Aorta (tissue), 5 donors: Measurements from ENCODE around the gene HSPB9. TPM values are rescaled to one million over a fixed set of nuclear protein-coding genes. Genes with fewer than 3 reads are reported as not detected.

Experiments
- ATAC-seq: fragments of 200-7000 bp; cut with Tn5 transposase; one replicate; pipeline ENCODE4 v1.9.1; 2022; ENCODE audit warnings: moderate library complexity; ENCODE audit not compliant: low FRiP score
- DNase-seq, 2 donors: peaks; one replicate each; pipeline ENCODE4 v3.0.0-alpha.2; 2020
- H3K27ac ChIP-seq, 2 donors: one replicate each; pipeline ENCODE4 v1.5.1; 2013; ENCODE audit warnings: low read length in 2 of 2, mild to moderate bottlenecking in 2 of 2, moderate library complexity in 2 of 2, control low read depth in 1 of 2, inconsistent platforms in 1 of 2, low read depth in 1 of 2
- H3K27me3 ChIP-seq, 2 donors: one replicate each; pipeline ENCODE4 v1.6.1; 2013; ENCODE audit warnings: control low read depth in 1 of 2, low read length in 1 of 2, mild to moderate bottlenecking in 1 of 2, moderate library complexity in 1 of 2; ENCODE audit not compliant: insufficient read depth in 2 of 2, control insufficient read depth in 1 of 2
- H3K36me3 ChIP-seq, 2 donors: one replicate each; pipeline ENCODE4 v1.6.1; 2013; ENCODE audit warnings: control low read depth in 1 of 2, low read length in 1 of 2, mild to moderate bottlenecking in 1 of 2; ENCODE audit not compliant: insufficient read depth in 2 of 2, control insufficient read depth in 1 of 2
- H3K4me1 ChIP-seq, 2 donors: one replicate each; pipeline ENCODE4 v1.6.1; 2013; ENCODE audit warnings: low read length in 2 of 2, control low read depth in 1 of 2, mild to moderate bottlenecking in 1 of 2, moderate library complexity in 1 of 2; ENCODE audit not compliant: insufficient read depth in 2 of 2, control insufficient read depth in 1 of 2
- H3K4me3 ChIP-seq, 2 donors: one replicate each; pipeline ENCODE4 v1.5.1; 2013; ENCODE audit warnings: low read length in 2 of 2, control low read depth in 1 of 2, mild to moderate bottlenecking in 1 of 2
- H3K9me3 ChIP-seq: one replicate; pipeline ENCODE4 v1.6.1; 2013; ENCODE audit warnings: mild to moderate bottlenecking, low read length; ENCODE audit not compliant: control insufficient read depth
- WGBS, 2 donors: extraction: QIAGEN DNeasy Blood & Tissue Kit; methylation state at CpG; one replicate each; pipeline ENCODE4 v1.1.7; 2013; 5-methylcytosine and 5-hydroxymethylcytosine counted together
- intact Hi-C, 2 donors: fragments of 100-400 bp; cut with DNase I; formaldehyde crosslinking; loops; one replicate each; pipeline versions ENCODE4 v1.14.2 to v1.15.0; 2022
- polyA plus RNA-seq, 2 donors: library from polyadenylated mRNA; stranded (reverse); fragments of 200-250 nt; gene quantifications; one replicate each; pipeline ENCODE4 v1.2.3, GENCODE V29; 2013
- total RNA-seq, 2 donors: library from RNA; stranded (reverse); fragmentation: NEBNext Ultra II Directional; extraction: Animal tissue kit (Norgen Biotek cat#: 25700); gene quantifications; one replicate each; pipeline ENCODE4 v1.2.1, GENCODE V29; 2021
- donor health status: healthy with polysubstance abuse.
- donor health status: Bipolar disorder and iron deficiency.
- donor health status: DM: no; HTN: no; CAD: no.
- donor health status: DM: no; HTN: no; CAD: no.
- donor health status: DM: yes; HTN: yes; CAD: no.

Gene HSPB9
- total and polyA plus RNA-seq, 4 donors: 0.15 to 0.63 TPM; not detected in 2

- no peaks in the 10 kb centered on the region for H3K4me1 ChIP-seq
- 68 to 70% methylated on average over 7 of the region's 7 CpGs for WGBS, 2 donors
- H3K36me3 ChIP-seq: no peaks in the 10 kb centered on the region
- ATAC-seq (no peak), DNase-seq (no peak)
- H3K9me3 ChIP-seq: no peaks in the 10 kb centered on the region
- H3K4me3 ChIP-seq: no peak overlapping the region
- H3K27me3 ChIP-seq: no peaks in the 10 kb centered on the region
- intact Hi-C loops: no loop called here
- H3K27ac ChIP-seq: no peak overlapping the region
Observed at GRCh38 chr17:42087042-42087701, 35.4 kb upstream of the HSPB9 start.

GRCh38 chr17:42087736-42088705, 34.6 kb upstream of the HSPB9 start:
- no peak overlapping the region for H3K4me3 ChIP-seq
- no peak for DNase-seq
- no peaks in the 10 kb centered on the region for H3K36me3 ChIP-seq
- intact Hi-C loops: no loop called here
- H3K9me3 ChIP-seq: no peaks in the 10 kb centered on the region
- no peak overlapping the region for H3K27ac ChIP-seq
- WGBS, 2 donors: 55 to 56% methylated on average over 20 of the region's 20 CpGs
- H3K27me3 ChIP-seq: no peaks in the 10 kb centered on the region
- H3K4me1 ChIP-seq: no peaks in the 10 kb centered on the region
- peak; percentile 38 for ATAC-seq

- WGBS, 2 donors: 90% methylated on average over 8 of the region's 8 CpGs
- H3K27me3 ChIP-seq: no peaks in the 10 kb centered on the region
- no peaks in the 10 kb centered on the region for H3K36me3 ChIP-seq
- no peak for ATAC-seq
- no peaks in the 10 kb centered on the region for H3K4me1 ChIP-seq
- no peak overlapping the region for H3K4me3 ChIP-seq
- no peak overlapping the region for H3K27ac ChIP-seq
- no peak for DNase-seq
- no peaks in the 10 kb centered on the region for H3K9me3 ChIP-seq
- intact Hi-C loops: no loop called here
Observed at GRCh38 chr17:42088736-42089135, 33.9 kb upstream of the HSPB9 start.

- Histone ChIP-seq H3K27ac (no peak overlapping the region), H3K36me3 (no peaks in the 10 kb centered on the region), H3K27me3 (no peaks in the 10 kb centered on the region), H3K9me3 (no peaks in the 10 kb centered on the region), H3K4me3 (no peak overlapping the region), H3K4me1 (no peaks in the 10 kb centered on the region)
- intact Hi-C loops: no loop called here
- no peak for ATAC-seq
- WGBS, 2 donors: 83 to 84% methylated on average over 8 of the region's 8 CpGs
- DNase-seq: no peak
Observed at GRCh38 chr17:42090964-42091790, 31.4 kb upstream of the HSPB9 start.

- no peak for DNase-seq
- 77% methylated on average over 6 of the region's 6 CpGs for WGBS, 2 donors
Observed at GRCh38 chr17:42092939-42093338, 29.7 kb upstream of the HSPB9 start.

GRCh38 chr17:42094375-42095069, 28.1 kb upstream of the HSPB9 start:
- no peak for ATAC-seq
- 87 to 89% methylated on average over 12 of the region's 12 CpGs for WGBS, 2 donors
- H3K9me3 ChIP-seq: no peaks in the 10 kb centered on the region
- DNase-seq: no peak
- H3K4me3 ChIP-seq: no peak overlapping the region
- H3K27me3 ChIP-seq: no peaks in the 10 kb centered on the region
- no peaks in the 10 kb centered on the region for H3K4me1 ChIP-seq
- no peaks in the 10 kb centered on the region for H3K36me3 ChIP-seq
- intact Hi-C loops: no loop called here
- H3K27ac ChIP-seq: no peak overlapping the region

More at GRCh38 chr17:42092939-42093338, 29.7 kb upstream of the HSPB9 start:
- Histone ChIP-seq H3K4me1 (no peaks in the 10 kb centered on the region), H3K4me3 (no peak overlapping the region), H3K36me3 (no peaks in the 10 kb centered on the region), H3K27me3 (no peaks in the 10 kb centered on the region), H3K9me3 (no peaks in the 10 kb centered on the region), H3K27ac (no peak overlapping the region)
- no peak for ATAC-seq
- intact Hi-C loops: no loop called here

GRCh38 chr17:42096360-42097111, 26.1 kb upstream of the HSPB9 start:
- DNase-seq: no peak
- H3K27me3 ChIP-seq: no peaks in the 10 kb centered on the region
- no peak overlapping the region for H3K27ac ChIP-seq
- no peaks in the 10 kb centered on the region for H3K9me3 ChIP-seq
- no peaks in the 10 kb centered on the region for H3K4me1 ChIP-seq
- intact Hi-C loops: no loop called here
- H3K36me3 ChIP-seq: no peaks in the 10 kb centered on the region
- ATAC-seq: no peak
- WGBS, 2 donors: 47 to 49% methylated on average over 8 of the region's 8 CpGs
- no peak overlapping the region for H3K4me3 ChIP-seq
